Activated CD4-positive, alpha-beta T cell treated with anti-CD3 and anti-CD28 coated beads for 1 hour (primary cell): ENCODE measurements around the gene PLD1.

Source experiments
- DNase-seq: peaks from one replicate; pipeline ENCODE4 v3.0.0-alpha.2; 2020

Gene PLD1

DNA sequence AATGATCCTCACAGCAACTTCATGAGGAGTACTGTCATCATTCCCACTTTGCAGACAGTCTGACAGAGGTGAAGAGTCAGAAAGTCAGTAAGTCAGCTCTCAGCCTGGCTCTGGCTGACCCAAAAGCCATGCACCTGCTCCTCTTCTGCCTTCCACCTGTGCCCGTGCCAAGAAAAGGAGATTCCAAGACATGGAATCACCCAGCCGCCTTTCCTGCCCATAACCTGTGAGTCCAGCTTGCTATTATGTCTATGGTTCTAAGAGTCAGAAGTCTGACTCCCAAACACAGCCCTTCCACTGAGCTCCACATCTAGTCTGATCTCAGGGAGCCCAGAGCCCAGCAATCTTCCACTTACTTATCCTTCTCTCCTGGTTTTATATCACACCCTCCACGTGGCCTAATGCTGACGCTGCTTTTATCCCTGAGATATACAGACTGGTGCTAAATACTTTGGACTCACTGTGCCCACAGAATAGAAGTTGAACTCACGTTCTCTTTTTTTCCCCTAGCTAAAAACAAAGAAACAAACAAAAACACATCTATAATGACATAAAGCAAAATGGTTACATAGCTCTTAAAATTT lies 66.0 kb downstream of the PLD1 start:
- DNase-seq: no peak

DNA sequence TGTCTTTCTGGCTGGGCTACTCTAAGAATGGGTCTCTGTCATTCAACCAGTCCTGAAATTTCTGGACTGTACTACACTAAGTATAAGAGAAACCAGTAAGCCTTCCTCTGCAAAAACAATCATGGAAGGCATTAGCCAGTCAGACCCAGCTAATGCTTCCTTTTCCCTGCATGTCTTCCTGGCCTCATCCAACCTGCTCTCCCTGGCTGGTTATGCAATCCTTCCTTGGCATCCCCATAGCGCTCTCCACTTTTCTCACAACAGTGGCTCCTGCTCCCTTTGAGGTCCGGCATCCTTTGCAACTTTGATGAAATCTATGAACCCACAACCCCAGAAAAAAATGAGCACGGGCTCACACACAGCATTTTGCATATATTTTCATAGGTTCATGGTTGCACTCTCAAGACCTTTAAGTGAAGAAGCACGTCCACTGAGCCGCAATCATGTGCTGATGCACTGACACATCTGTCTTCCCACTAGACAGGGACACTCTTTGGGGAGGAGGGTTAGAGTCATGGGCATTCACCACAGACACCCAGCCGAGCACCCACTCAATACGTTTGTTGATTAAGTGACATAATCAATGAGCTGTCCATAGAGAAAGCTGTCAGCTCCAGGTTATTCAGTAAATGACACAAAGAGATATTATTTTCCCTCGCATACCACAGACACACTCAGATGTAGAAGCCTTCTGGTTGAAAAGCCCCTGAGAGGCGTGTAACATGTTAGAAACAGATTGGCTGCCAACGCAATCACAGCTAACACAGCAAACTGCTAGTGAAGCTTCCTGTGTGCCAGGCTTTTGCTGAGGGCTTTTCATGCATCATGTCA lies 66.7 kb downstream of the PLD1 start:
- DNase-seq: no peak

DNA sequence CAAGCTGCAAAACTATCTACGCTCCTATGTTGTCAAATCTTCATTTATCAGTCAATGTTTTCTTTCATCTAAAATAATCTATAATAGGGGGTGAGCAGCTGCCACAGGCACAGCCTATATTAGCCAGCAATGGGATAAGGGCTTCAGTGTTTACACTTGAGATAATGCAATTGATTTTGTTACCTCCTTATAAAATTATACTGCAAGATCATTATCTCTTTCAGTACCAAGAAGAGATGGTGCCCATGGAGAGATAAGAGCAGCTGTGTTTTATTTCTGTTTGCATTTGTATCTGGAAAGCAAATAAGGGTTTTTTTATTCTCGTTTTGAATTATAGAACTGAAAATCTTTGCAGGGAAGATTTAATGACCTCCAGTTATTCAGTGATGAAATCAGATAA lies 68.9 kb downstream of the PLD1 start:
- DNase-seq: no peak

DNA sequence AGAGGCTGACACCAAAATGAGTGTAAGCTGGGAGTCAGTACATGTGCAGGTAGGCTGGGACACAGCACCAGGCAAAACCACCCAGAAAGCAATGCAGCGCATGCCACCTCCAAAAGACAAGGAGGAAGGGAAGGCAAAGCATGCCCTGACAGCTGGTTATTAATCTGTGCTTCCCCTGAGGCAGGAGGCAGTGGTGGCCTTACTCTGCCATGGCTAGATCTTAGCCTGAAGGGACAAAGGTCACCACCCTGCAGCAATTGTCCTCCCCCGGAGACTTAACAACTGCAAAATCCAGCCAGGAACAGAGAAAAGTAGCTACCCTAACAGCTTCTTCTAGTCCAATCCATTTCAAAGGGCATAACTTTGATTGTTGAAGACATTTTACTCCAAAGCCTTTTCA lies 73.7 kb downstream of the PLD1 start:
- DNase-seq: no peak

DNA sequence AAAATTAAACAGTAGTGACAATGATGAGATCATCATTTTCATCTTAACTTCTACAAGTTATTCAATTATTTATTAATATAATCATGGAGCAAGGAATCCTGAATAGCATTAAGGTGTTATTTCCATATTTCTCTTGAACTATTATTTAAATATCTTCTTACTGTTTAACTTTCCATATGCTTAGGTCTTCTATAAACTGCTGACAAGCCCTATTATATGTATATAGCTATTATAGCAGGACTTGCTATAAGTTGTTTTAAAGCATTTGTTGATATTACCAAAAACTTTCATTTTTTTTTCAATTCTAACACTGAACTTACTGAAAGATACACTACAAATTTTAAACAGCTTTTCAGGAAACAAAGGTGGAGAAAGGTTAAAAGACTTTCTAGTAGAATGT lies 76.7 kb downstream of the PLD1 start:
- DNase-seq: no peak

DNA sequence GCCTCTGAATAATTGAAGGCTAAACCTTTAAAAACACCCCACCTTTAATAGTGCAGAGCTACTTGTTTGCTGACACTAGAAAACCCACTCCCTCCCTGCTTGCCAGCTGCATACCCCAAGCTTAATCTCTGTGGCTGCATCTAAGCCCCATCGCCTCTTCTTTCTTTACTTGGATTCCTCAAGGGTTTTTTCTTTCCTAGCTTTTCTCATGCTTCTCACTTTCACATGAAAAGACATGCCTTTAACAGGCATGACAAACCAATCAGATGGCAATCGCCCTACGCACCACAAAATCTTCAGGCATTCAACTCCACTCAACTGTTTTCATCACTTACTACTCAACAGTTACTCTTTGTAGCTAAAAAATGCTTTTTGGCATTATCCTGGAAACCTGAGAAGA lies 77.5 kb downstream of the PLD1 start:
- no peak for DNase-seq

DNA sequence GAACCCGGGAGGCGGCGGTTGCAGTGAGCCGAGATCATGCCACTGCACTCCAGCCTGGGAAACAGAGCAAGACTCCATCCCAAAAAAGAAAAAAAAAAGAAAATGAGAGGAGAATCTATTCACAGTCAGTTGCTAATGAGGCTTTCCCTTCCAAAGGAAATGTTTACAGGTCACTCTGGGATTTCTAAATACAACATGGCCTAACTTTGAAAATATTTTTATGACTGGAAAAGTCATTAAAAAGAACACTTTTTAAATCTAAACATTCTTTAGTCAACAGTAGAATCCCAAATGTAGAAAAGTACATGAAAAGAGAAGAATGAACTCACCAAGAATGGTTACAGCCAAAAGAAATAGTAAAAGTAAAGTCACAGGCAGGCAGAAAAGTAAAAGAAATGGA lies 78.6 kb downstream of the PLD1 start:
- DNase-seq: no peak

DNA sequence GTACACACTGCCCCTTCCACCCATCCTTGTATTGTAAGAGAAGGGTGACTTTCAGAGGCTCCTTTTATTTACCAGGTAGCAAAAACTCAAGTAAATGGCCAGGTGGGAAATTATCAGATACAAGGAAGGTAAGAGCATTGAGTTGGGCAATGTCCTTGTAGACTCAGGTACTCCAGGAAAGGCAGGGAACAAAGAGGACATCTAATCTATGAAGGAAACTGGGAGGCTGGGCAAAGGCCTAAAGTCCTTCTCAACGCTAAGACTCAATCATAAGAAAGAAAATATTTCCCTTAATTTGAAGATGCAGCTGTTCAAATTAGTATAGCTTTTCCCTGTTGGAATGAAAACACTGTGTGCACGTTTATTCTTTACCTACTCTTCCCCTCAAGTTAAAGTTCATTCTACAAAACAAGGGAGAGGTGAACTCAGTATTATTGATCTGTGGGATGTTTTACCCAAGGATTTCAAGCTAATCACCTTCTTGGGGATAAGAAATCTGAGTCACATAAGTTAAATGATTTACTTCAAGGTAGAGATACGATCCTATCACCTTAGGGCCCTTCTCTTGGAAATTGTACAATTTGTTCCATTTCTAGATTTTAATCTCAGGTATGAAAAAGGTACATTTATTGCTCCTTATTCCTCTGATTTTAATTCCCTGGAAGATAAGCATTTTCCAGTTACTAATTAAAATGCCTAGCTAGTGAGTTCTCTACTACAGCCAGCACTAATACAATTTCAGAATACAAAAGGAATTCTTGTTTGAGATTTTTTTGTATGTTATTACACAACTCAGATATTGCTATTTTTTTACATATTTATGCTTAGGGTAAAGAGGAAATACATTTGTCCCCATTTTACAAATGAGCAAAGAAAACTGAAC lies 80.6 kb downstream of the PLD1 start:
- DNase-seq: no peak

DNA sequence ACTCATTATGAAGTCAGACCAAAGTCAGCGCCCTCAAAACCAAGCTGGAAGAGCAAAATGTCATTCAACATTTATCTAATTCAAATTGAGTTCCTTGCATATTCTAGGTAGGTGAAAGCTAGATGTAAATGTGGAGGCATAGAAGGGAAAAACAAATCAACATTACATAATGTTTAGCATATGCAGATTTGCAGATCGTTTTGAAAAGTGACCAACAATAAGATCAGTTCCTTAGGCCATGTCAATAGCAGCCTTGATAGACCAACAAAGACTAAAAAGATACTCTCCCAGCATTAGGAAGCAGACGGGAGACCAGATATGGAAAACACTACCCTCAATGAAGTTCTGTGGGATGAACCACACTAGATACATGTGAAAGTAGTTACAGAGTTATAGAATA lies 83.0 kb downstream of the PLD1 start:
- no peak for DNase-seq

DNA sequence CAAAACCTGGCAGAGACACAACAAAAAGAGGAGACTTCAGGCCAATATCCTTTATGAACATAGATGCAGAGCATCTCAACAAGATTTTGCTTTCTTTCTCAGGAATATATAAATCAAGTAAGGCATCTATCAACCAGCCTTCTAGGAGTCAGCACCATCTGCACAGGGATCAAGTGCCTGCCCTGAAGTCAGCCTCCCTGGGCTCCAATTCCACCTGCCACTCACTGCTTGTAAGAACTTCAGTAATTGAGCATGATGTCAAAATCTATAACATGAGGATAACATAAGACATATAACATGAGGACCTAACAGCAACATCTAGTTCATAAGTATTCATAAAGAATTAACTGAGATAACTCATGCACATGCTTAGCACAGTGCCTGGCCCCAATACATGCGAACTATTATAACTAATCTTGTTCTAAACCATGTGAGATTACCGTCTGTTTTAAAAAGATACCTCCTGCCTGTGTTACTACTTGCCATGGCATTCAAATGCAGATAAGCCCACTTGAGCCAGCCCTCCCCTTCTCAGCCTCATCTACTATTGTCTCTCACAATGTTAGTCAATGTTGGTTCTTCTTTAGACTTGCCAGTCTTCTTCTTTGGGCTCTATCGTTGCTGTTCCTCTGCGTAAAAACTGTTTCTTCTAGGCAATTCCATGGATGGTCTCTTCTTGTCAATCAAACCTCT lies 91.6 kb downstream of the PLD1 start:
- DNase-seq: no peak

DNA sequence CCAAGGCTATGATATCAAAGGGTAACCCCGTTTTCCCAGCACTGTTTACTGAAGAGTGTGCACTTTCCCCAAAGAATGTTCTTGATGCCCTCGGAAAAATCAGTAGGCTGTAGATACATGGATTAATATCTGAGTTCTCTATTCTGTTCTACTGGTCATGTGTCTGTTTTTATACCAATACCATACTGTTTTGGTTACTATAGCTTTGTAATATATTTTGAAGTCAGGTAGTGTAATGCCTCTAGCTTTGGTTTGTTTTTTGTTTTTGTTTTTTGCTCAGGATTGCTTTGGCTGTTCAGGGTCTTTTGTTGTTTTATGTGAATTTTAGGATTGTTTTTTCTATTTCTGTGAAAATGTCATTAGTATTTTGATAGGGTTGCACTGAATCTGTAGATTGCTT lies 95.1 kb downstream of the PLD1 start:
- no peak for DNase-seq

DNA sequence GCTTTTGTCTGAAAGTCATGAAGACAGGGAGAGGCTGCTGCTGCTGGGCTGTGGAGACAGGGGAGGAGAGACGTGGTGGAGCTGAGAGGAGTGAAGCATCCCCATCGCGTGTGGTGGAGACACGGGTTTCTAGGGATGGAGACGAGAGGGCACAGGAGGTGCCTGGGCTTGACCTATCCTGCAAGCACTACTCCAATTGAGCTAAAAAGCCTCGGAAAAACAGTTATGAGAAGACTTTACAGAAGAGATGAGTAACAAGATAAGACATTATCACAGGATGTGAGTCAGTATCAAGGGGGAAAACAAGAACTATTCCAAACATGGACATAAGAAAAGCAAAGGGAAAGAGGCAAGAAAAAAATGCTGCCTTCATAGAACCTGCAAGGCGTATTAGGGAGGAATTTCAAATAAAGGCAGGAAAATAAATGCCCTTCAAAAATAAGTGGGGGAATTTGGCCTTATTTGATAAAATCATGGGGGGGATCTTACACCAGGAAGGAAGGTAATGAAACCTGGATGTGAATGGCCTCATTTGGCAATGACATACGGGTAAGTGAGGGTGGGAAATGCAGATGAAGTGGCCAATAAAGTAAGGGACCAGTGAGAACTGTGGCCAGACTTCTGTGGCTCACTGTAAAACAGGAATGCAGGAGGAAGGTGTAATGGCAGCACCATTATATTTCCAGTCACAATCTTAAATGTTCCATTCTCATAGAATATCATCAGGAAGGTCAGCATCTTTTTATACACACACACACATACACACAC lies 97.9 kb downstream of the PLD1 start:
- DNase-seq: no peak

DNA sequence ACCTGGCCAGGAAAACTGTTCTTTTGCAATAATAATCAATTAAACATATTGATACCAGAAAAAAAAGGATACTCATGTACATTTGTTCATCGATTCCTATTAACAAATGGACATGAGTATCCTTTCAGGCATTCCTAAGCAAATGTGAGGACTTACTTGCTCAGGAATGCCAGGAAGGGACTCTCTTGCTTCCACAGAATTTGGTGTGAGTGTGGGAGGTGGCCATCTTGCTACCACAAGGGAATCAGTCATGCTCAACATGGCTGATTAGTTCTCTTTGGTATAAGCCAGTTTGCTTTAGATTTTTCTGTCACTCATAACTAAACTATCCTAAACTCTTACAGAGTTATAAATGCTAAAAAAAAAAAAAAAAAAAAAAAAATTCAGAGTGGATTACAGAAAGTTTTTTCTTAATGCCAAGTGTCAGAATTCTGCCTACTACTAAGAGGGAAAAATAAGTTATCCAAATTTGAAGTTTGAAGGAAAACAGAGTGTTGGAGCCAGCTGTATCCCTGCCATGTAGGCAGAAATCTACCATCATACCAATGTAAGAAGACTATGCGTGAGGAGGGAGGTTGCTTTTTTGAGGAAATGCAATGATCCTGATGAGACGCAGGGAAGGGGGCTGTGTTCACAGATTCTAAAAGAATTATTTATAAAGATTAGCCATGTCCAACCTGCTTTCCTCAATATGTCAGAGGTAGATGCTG lies 98.7 kb downstream of the PLD1 start:
- no peak for DNase-seq

DNA sequence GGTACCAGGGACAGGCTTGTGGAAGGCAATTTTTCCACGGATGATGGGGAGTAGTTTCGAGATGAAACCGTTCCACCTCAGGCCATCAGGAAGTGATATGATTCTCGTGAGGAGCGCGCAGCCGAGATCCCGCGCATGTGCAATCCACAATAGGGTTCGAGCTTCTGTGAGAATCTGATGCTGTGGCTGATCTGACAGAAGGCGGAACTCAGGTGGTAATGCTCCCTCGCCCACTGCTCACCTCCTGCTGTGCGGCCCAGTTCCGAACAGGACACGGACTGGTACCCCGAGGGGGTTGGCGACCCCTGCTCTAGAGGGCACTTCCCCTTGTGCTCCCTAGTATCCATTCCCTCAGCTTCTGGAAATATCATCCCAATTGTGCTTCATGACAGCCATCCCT lies 99.9 kb downstream of the PLD1 start:
- DNase-seq: no peak

DNA sequence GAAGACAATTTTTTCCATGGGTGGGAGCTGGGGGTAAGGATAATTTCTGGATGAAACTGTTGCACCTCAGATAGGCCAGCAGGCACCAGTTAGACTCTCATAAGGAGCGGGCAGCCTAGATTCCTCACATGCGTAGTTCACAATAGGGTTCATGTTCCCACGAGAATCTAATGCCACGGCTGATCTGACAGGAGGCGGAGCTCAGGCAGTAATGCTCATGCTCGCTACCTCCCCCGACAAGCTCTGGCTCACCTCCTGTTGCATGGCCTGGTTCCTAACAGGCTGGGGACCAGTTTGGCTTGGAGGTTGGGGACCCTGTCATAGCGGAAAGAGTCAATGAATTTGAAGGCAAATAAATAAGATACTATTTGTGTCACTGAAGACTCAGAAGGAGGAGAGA lies 105.5 kb downstream of the PLD1 start:
- DNase-seq: no peak

DNA sequence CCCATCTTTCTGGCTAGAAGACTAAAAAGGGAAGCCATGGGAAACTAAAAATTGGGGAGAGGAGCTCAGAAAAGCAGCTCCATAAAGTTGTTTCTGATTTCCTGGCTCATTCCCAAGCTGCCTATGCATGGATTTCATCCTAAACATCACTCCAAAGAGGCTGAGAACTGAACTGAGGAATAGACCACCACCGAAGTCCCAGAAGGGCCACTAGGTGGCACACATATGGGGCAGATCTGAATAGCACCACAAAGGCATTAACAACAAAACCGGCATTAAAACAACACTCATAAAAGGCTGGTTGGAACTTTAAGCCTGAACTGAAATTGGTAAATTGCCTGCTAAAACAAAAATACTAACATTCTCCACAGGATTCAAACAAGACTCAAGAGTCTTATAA lies 106.3 kb downstream of the PLD1 start:
- DNase-seq: no peak

DNA sequence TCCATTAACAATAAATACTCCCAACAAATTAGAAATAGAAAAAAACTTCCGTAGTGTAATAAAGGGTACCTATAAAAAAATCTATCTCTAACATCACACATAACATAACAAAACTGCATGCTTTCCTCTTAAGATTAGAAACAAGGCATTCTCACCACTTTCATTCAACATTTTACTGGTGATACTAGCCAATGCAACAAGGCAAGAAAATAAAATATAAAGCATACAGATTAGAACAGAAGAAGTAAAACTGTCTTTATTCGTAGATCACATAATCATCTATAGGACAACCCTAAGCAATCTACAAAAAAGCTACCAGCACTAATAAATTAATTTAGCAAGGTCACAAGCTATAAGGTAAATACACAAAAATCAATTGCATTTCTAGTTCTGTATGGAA lies 107.1 kb downstream of the PLD1 start:
- no peak for DNase-seq

DNA sequence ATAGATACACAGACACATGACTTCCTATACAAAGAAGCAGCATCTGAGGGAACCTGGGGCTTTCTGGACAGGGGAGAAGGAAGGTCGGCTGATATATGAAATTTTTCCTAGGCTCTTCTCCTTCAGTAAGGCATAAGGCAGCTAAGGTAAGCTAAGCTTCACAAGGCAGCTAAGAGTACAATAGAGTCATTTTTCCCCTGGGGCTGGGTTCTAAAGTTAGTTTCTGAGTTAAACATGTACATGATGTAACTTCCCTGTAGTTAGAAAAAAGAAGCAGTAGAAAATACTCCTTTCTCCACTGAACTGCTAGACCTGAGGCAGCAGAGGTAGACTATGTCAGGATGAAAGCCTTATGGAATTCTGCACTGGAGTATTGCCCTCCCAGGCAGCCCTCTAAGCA lies 109.6 kb downstream of the PLD1 start:
- DNase-seq: no peak

DNA sequence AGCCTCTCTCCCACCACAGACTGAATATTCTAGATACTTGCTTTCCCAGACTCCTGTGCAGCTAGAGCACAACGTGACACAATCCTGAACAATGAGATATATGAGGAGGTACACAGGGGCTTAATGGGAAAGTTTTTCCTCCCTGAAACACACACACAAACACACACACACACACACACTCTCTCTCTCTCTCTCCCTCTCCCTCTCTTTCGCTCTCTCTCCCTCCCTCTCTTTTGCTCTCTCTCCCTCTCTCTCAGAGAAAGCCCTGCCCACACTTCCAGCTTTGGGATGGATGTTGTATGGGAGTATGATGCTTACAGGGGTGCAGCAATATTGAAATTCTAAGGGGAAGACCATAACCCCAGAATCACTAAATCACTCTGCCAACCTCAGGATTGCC lies 110.1 kb downstream of the PLD1 start:
- no peak for DNase-seq

DNA sequence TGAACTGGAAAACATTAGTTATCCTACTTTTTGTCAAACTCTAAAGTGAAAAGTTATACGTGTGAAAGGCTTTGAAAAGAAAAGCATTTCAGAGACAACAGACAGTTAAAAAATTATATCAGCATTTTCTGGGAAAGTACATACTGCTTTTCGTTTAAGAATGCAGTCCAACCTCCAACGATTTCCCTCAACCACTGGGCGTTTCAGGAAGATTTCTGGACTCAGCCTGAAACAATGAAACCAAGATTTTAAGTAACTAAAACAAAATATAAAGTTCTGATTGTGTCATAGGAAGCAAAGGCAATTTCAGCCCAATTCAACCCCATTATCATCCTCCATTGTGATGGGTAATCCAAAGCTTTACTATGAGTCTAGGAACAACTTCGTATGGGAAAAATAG lies 110.7 kb downstream of the PLD1 start:
- DNase-seq: no peak

DNA sequence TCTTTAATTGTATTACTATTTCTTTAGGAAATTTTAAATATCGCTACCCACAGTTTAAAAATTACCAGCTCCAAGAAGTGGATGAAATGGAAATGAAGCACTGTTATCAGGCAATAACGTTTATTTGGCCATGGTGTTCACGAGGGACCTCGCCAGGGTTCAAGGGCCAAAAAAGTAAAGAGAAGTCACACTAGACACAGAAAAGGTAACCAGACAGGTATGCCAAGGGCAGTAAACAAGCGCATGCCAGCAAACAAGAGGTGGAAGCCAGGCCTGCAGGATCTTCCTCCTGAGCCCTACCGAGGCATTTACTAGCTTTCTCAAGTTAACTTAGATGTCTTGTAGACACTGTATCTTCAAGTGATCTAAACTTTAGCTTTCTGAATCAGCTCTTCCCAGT lies 113.5 kb downstream of the PLD1 start:
- no peak for DNase-seq

DNA sequence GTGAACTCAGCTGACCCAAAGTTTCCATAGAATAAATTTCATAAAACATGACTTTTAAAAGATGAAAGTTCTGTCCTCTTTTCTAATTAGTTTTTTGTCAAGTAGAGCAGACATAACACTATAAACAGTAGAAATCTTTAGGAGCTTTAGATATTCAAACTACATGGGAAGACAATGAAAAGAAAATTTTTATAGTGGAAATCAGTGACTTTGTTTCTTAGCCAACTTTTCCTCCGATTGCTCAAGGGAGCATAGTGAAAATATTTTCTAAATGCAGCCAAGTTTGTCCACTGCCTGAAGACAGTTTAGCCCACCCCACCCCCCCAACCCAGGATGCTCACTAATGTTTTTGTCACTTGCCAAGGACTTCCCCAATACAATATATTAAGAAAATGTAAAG lies 114.9 kb downstream of the PLD1 start:
- DNase-seq: no peak
